ENCODE data around the gene TAF11L11.
"Not testable (repeated sequence)": the region's sequence is repeated elsewhere in the genome, so short reads cannot be mapped to it uniquely, and the experiment has no call there.

- TF ChIP-seq, protein P1, sequence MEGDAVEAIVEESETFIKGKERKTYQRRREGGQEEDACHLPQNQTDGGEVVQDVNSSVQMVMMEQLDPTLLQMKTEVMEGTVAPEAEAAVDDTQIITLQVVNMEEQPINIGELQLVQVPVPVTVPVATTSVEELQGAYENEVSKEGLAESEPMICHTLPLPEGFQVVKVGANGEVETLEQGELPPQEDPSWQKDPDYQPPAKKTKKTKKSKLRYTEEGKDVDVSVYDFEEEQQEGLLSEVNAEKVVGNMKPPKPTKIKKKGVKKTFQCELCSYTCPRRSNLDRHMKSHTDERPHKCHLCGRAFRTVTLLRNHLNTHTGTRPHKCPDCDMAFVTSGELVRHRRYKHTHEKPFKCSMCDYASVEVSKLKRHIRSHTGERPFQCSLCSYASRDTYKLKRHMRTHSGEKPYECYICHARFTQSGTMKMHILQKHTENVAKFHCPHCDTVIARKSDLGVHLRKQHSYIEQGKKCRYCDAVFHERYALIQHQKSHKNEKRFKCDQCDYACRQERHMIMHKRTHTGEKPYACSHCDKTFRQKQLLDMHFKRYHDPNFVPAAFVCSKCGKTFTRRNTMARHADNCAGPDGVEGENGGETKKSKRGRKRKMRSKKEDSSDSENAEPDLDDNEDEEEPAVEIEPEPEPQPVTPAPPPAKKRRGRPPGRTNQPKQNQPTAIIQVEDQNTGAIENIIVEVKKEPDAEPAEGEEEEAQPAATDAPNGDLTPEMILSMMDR (IDR thresholded peaks at IDR 0.05; ENCODE audit: insufficient read depth, low read depth, low read length) = not testable (repeated sequence)
- not testable (repeated sequence) for TF ChIP-seq EZH2 (IDR thresholded peaks at IDR 0.05; ENCODE audit: insufficient read depth, low read length)
Observed at GRCh38 chr5:17594255-17594654, 9.7 kb upstream of the TAF11L11 start, which contains the start of gene TAF11L9.
